Measurements from ENCODE around the gene CHIT1.

The CHIT1 gene

DNA sequence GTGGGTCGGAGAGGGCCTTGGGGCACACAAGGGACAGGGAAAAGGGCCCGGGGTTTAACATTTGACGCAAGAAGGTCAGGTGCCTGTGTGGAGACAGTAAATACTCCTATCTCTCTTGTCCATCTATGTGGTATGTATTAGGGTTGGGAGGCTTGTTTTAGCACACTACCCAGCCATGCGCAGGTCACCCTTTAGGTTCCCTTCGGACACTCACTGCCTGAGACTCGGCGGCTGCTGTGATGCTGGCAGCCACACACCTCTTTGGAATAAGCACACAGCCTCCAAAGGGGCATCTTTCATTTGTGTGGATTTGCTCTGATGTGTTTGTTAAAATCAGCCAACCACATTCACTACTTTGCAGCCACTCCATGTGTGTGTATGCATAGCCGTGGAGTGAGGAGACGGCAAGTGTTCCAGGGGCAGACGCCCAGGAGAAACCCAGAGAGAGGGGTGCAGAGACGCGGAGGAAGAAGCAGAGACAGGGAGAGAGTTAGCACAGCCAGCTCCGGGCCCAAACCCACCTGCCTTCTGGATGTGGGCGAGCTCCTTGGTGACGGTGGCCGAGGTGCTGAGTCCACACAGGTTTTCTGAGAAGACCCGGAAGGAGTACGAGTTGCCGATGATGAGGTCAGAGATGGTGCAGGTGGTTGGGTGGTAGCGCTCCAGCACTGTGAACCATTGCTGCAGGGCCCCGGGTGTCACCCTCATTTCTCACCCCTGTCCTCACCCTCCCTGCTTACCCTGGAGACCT lies 59.5 kb downstream of the CHIT1 start:
- TF ChIP-seq ZFX (IDR thresholded peaks at IDR 0.05): no peak
- no peak for TF ChIP-seq CTCF (conservative IDR thresholded peaks at IDR 0.05)
- no peak overlapping the region for H3K27ac ChIP-seq

DNA sequence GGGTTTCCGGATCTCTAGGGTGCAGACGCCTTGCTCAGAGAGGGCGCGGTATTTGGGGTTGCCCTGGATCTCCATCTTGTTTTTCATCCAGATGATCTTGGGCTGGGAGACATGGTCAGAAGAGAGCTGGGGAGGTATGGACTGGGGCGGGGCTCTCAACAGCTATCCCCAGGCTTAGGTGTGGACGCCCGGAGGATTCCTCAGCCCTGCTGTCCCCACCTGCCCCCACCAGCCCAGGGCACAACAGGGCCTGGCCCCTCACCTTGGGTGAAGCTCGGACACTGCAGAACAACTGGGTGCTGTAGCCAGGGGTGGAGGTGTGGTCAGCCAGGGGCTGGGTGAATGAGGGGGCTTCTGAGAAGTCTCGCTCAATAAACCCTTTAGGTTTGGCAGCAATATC lies 60.5 kb downstream of the CHIT1 start:
- no peak overlapping the region for H3K27ac ChIP-seq
- TF ChIP-seq ZFX (IDR thresholded peaks at IDR 0.05) (no peak), CTCF (conservative IDR thresholded peaks at IDR 0.05) (no peak)

- no peak for TF ChIP-seq ZFX (IDR thresholded peaks at IDR 0.05)
- TF ChIP-seq CTCF (conservative IDR thresholded peaks at IDR 0.05): no peak
- no peak overlapping the region for H3K27ac ChIP-seq
Measured at GRCh38 chr1:203168256-203168786, 61.2 kb downstream of the CHIT1 start.

DNA sequence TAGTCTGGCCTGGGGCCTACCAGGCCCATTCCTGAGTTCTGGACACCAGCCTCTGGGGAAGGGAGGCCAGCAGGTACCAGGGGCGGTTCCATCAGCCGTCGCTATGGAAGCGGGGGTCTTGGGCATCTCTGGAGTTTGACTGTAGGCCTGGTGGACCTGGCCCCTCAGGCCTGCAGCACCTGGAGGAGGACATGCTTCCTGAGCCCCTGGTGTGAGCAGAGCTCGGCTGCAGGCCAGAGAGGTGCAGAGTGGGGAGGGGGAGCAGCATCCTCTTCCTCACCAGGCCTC lies 61.6 kb downstream of the CHIT1 start:
- TF ChIP-seq CTCF (conservative IDR thresholded peaks at IDR 0.05): no peak
- TF ChIP-seq ZFX (IDR thresholded peaks at IDR 0.05): no peak
- no peak overlapping the region for H3K27ac ChIP-seq

- TF ChIP-seq CTCF (conservative IDR thresholded peaks at IDR 0.05): no peak
- no peak for TF ChIP-seq ZFX (IDR thresholded peaks at IDR 0.05)
- H3K27ac ChIP-seq: no peak overlapping the region
Measured at GRCh38 chr1:203167026-203167912, 62.2 kb downstream of the CHIT1 start.

- no peak overlapping the region for H3K27ac ChIP-seq
- TF ChIP-seq CTCF (conservative IDR thresholded peaks at IDR 0.05): no peak; the same call in 1 of the 2 replicates
Measured at GRCh38 chr1:203166192-203166940, 63.1 kb downstream of the CHIT1 start.

Measured in C4-2B (cell line).